D341Med (cell line): ENCODE data around the gene HDHD3.

Source experiments
- DNase-seq: peaks from one replicate; pipeline ENCODE4 v3.0.0; 2012; ENCODE audit warnings: low spot score

The HDHD3 gene

DNA sequence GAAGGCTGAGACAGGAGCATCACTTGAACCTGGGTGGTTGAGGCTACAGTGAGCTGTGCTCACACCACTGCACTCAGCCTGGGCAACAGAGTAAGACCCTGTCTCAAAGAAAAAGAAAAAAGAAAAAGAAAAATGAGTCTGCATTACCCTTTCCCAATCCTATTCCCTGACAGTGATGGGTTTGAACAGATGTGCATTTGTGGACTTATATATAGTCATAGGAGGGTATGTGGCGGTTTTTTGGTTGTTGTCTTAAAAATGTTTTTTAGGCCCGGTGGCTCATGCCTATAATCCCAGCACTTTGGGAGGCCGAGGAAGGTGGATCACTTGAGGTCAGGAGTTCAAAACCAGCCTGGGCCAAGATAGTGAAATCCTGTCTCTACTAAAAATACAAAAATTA, 13.4 kb downstream of the HDHD3 start:
- no peak for DNase-seq

DNA sequence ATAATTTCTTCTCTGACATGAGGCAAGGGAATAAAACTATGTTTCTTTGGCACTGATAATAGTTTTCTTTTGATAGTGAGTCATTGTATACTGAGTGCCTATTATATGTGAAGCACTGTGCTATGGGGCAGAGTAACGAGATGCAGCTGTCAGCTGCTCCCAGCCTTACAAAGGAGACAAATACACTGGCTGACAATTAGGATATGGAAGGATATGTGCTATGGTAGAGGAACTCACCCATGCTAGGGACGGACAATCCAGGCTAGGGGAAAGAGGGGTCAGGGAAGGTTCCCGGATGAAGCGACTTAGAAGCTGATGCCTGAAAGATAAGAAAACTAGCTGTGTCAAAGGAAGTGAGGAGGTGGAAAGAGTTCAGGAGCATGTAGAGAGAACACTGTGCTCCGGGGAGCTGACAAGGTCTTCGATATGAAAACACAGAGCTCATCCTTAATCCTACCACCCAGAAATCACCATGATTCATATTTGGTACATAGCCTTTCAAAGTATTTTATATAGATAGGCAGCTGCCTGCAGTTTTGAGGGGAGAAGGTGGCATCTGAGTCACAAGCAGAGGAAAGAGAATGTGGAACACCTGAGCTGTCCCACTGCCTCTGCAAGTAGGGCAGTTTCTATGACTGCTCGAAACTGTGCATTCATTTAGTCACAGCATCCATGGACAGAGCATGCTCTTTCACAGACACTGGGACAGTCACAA, 15.3 kb downstream of the HDHD3 start:
- no peak for DNase-seq

DNA sequence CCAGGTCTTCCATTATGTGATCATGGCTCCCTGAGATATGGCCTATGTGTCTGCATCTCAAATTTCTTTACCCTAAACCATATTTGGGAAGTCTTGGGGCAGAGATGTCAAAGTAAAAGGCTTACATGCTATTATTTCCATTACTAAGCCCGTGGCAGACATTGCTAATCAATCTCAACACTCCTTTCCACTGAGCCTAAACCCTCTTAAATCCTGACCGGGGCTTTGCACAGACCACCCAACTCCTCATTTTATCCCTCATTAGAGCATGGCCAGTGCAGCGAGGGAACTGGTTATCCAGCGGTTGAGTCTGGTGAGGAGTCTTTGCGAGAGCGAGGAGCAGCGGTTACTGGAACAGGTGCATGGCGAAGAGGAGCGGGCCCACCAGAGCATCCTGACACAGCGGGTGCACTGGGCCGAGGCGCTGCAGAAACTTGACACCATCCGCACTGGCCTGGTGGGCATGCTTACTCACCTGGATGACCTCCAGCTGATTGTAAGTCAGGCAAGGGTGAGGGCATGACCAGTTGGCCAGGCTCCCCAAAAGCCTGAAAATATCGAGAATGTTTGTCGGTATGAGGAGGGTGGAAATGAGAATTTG, 16.4 kb downstream of the HDHD3 start:
- no peak for DNase-seq

DNA sequence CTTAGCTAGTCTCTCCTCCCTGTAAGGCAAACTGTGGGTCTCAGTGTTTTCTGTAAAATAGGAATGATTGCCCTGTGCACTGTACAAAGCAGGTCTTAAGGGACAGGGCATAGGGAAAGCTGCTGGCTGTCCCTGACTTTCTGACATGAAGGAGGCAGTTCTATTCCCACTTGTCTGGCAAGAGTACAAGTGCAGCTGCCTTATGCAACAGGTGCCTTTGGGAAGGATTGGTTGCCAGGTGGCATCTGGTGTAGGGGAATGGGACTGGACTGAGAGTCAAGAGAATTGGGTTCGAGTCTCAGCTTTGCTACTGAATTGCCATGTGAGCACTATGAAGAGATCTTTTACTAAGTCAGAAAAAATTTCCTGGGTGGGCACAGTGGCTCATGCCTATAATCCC, 17.4 kb downstream of the HDHD3 start:
- DNase-seq = no peak

DNA sequence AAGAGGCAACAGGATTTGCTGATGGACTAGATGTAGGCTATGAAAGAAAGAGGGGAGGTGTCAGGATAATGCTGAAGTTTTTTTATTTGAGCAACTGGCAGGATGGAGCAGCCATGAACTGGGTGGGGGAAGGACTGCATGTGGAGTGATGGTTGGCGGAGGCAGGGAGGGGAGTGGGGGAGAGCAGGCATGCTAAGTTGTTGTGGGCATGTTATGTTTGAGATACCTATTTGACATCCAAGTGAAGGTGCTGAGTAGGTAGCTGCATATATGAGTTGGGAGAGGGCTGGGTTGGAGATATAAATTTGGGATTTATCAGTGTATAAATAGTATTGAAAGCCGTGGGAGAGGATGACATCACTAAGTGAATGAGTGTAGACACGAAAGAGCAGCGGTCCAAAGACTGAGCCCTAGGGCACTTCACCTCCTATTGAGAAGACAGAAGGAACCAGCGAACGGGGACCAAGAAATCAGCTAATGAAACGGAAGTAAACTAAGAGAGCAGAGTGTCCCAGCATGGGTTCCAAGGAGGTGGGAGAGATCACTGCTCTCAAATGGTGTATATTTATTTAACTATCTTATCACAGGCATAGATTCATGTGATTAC, 20.0 kb downstream of the HDHD3 start:
- DNase-seq = no peak

DNA sequence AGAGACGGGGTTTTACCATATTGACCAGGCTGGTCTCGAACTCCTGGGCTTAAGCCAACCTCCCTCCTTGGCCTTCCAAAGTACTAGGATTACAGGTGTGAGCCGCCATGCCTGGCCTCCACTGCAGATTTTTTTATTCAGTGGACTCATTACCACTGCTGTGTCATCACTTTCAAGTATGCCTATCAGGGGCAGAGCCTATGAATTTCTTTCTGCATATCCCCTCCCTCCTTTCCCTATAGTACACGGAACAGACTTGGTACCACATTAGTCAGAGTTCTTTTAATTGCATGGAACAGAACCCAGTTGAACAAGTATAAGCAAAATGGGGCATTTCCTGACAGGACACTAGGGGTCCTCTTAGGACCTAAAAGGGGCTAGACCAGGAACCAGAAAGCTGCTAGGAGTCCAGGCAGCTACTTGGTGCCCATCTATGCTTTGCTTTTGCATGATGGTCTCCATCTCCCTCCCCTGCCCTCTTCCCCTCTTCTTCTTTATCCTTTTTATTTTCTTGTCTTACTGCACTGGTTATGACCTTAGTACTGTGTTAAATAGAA, 21.7 kb downstream of the HDHD3 start:
- no peak for DNase-seq

DNA sequence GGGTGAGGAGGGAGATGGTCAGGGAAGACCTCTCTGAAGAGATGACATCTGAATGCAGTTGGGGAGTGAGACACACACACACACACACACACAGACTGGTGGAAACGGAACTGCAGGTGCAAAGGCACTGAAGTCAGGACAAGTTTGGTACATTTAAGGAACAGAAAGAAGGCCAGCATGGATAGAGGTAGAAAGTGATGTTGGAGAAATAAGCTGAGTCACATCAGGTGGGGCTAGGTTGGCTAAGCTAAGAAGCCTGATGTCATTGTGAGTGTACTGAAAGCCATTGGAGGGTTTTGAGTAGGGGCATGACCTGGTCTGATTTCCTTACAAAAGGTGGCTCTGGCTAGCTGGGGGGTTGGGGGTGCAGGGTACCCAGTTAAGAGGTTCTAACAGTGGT, 24.4 kb downstream of the HDHD3 start:
- no peak for DNase-seq

DNA sequence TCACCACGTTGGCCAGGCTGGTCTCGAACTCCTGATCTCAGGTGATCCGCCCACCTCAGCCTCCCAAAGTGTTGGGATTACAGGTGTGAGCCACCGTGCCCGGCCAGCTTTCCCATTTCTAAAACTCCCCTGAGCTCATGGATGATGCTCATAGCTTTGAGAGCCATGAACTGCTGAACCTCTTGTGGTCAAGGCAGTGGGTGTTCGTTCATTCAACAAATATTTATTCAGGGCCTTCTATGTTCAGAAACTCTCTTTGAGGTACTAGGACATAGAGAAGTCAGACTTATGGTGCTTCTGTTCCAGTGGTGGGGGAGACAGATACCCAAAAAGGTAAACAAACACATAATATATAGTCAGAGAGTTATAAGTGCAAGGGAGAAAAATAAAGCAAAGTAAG, 24.8 kb downstream of the HDHD3 start:
- DNase-seq = no peak

DNA sequence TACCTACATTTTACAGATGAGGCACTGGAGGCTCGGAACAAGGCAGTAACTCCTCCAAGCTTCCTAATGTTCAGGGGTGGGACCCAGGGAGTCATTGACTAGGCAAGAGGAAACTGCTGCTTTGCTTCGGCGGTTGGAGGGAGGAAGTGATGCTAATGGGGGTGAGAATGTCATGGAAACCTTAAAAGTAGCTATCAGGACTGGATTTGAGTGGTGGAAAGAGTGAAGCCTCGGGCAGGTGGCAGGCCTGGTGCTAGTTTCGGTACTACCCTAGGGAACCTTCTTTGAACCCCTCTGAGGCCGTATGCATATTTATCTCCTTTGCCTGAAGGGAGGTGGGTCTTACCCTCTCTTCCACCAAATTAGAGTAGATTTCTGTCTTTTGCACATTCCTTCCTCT, 25.8 kb downstream of the HDHD3 start:
- DNase-seq = no peak

DNA sequence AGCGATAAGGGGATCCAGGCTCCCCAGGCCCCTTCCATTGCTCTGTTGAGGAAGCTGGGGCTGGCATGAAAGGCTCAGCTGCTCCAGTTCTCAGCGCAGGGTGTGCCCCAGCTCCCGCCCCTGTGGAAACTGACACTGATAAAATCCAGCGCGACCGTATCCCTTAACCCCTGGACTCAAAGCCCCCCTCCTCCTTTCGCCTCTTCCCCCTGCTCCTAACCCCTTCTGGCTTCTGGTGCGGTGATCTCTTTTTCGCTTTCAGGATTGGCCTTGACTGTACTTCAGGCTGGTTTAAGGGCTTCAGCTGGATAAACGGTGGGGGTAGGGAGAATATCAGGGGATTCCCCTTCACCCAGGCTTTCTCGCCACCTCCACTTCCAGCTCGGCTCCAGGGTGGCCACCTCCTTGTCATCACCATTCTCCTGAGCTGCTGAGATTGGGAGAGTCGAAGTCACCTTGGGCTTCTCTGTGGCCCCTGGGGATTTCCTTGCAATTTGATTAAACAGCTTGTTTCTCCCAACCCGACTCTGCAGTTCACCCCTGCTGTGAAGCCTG, 26.6 kb downstream of the HDHD3 start:
- DNase-seq = no peak

DNA sequence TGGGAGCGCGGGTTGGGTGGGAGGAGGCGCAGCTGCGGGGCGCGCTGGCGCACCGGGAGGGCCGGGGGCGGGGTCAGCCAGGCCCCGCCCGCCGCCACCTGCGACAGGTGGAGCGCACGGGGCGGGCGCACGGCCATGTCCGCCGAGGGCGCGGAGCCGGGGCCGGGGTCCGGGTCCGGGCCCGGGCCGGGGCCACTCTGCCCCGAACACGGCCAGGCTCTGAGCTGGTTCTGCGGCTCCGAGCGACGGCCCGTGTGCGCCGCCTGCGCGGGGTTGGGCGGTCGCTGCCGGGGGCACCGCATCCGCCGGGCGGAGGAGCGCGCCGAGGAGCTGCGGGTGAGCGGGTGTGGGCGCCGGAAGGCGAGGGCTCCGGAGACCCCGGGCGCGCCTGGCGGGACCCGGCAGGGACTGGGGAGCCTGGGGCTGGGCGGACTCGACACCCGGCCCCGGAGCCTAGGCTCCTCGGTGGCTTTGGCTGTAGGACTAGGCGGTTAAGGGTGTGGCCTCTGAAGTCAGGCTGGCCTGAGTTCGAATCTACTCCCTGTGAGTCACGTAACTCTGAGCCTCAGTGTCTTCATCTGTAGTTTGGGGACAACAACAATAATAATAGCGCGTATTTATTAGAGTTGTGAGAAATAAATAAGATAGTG, 27.2 kb downstream of the HDHD3 start, which contains the start of gene BSPRY:
TSS of gene BSPRY (plus strand) at position 97 of the 650 bp plus-strand sequence. CDS start at position 136, 39 bp downstream.
- DNase-seq = no peak

DNA sequence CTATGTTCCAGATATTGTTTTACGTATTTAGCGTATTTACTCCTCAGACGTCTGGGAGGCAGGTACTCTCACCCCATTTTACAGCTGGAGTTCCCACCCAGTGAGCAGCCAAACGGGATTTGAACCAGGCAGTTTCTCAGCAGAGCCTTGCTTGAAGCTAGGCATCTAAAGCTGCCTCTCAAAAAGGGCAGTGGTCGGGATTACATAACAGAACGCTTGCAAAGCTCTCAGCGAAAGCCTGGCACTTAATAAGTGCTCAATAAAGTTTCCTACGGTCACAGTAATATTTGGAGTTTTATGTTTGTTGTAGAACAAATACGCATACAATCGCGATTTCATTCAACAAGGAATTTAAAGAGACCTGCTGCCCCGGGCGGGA, 27.7 kb downstream of the HDHD3 start:
- no peak for DNase-seq

DNA sequence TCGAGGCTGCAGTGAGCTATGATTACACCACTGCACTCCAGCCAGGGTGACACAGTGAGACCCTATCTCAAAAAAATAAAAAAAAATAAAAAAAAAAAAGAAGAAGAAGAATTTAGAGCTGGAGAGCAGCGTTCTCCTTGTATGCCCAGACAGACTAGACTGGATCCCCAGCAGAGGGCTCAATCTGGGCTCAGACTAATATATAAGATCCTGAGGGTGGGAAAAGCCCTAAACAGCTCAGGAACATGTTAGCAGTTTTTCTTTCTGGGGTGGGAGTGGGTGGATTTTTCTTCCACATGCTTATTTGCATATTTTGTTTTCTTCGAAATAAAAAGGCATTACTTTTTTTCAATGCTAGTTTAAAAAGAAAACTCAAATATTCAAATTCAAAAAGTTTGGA, 28.3 kb downstream of the HDHD3 start:
- no peak for DNase-seq

DNA sequence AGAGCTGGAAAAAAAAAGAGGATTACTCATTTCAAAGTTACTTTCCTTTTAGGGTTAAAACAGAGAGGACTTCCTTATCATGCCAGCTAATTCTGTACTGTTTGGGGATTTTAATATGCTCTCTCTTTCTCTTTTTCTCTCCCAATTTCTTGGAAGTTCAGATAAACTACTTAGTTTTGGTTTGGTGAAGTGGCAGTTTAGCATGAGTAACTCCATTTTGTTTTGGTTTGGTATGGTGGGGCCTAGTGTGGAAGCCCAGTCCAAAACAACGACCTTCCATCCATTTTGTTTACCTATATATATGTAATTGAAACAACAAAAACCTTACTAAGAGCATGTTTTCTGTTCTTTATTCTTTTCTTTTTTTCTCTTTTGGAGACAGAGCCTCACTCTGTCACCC, 31.1 kb downstream of the HDHD3 start:
- no peak for DNase-seq

DNA sequence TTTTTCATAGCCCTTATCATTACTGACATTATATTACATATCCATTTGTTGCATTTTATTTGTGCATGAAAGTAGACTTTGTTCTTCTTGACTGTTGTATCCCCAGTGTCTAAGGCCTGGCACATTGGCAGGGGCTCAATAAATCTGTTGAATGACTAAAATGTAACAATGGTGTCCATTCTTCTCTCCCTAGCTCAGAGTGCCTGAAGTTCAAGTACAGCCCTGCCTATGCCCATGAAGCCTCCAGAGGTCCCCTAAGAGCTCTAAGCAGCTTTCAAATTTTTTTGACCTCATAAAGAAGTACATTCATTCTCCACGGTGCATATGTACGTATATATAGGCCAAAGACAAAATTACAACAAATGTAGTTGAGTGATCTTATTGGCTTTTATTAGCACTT, 31.6 kb downstream of the HDHD3 start:
- no peak for DNase-seq

DNA sequence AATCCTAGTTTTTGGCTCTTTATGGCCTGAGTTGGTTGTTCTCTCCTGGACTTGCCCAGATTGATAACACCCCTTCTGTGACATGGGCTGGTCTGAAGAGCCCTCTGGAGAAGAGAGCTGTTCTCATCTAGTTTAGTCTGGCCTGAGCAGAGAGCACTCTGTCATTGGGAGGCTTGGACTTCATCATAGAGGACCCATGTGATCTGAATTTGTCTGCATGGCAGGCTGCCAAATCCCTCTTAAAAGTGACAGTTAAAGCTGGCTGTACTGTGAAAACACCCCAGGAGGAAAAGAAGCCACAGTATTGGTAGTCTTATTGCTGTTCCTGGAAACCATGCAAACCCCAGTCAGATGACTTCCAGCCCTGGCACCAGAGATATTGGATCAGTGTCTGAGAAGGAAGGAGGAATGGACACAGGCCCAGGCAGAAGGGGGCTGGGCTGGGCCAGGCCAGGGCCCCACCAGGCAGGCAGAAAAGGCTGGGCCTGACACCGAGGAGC, 33.0 kb downstream of the HDHD3 start:
- peak; percentile 52 for DNase-seq

DNA sequence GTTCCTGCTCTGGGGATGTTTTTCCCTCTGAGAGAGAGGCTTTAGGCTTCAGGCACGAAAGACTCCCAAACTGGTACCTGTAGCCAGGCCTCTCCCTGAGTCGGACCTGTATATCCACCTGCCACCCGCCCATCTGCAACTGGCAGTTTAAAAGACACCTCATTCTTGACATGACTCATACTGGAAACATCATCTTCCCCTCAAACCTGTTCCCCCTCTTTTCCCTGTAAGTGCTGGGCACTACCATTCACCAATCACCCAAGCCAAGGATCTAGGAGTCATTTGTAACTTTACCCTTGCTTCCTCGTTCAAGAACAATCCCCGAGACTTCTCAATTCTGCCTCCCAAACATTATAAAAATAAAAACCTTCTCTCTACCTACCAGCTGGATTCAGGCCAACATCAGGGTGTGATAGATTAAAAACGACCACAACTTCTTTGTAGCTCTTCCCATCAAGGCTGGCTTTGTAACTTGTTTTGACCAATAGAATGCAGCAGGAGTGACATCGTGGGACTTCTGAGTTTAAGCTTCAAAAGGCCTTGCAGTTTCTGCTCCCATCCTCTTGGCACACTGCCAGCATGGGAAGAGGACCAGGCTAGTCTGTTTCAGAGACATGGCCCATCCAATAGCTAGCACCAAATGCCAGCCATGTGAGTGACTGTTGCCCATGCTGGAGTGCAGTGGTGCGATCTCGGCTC, 34.9 kb downstream of the HDHD3 start:
- DNase-seq = no peak

DNA sequence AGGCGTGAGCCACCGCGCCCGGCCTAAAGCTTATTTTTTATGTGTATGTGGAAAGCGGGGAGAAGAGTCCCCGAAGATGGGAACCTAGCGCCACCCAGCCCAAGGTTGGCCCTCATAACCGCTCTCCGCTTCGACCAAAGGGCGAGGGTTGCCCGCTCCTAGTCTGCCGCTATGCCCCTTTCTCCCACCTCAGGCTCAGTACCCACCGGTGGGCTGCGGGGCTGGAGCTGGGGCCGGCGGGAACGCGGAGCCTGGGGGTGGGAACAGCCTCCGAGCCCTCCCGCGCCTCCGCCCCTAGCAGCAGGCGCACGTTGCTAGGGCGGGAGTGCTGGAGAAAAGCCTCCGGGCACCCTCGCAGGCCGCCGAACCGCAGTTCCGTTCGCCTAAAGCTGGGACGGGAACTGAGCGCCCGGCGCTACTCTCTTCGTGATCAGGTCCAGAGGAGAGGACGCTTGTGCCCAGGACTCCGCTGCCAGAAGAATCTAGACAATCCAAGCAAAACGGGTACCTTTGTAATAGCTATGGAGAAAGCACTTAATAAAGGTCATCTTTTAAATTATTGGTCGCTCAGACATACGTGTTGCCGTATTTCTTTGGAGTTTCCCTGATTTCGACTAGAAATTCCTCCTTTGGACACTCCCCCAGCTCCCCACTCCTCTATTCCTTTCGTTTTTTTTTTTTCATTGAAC, 36.6 kb downstream of the HDHD3 start, which contains the start of gene WDR31:
TSS of gene WDR31 (minus strand) at position 265 of the 689 bp plus-strand sequence. CDS start 8,253 bp downstream, outside the sequence.
- DNase-seq = peak; percentile 94

DNA sequence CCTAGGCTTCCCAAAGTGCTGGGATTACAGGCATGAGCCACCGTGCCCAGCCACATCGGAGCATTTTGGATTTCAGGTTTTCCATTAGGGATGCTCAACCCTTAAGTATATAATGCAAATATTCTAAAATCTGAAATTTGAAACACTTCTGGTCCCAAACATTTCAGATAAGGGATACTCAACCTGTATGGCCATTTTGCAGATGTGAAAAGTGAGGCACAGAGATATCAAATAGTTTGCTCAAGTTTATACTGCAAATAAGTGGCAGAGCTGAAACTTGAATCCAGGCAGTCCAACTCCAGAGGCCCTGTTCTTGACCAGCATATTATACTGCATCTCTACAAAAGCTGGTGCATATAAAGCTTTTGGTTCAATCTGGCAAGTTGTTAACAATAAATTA, 39.1 kb downstream of the HDHD3 start:
- no peak for DNase-seq

DNA sequence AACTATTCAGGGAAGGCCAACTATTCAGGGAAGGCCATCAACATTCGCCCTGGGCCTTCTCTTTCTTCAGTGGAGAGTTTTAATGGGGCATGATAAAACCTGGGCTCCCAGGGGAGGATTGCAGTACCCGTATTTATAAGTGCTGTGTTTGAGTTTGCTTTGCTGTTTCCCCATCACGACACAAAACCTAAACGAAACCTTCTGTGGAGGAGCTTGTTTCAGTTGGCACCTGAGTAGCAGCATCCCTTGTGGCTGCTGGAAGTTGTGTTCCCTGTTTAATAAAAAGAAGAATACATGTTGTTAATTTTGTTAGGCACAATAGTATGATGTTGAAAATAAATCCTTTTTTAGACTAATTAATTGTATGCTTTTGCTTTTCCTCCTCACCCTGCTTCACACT, 45.0 kb downstream of the HDHD3 start:
- no peak for DNase-seq
